Amygdala (tissue), 56 donors: Measurements from ENCODE around the gene TKFC.
A peak's percentile ranks its signal among the peaks of the same experiment; 100 is the strongest.
"Not testable (repeated sequence)": the region's sequence is repeated elsewhere in the genome, so short reads cannot be mapped to it uniquely, and the experiment has no call there.

Experiments used
- DNase-seq, 56 donors: peaks; one replicate each; lab custom pipeline; 2025; lab: John Stamatoyannopoulos, UW

TKFC gene

GRCh38 chr11:61362542-61362875 is 29.5 kb downstream of the TKFC start:
- DNase-seq, result peak in 2 of 56 donors; percentile 59 to 64

- DNase-seq, result no peak
Observed at GRCh38 chr11:61364012-61364675, 31.1 kb downstream of the TKFC start.

GRCh38 chr11:61367406-61367805 is 34.4 kb downstream of the TKFC start:
- no peak for DNase-seq

GRCh38 chr11:61368646-61369045 is 35.6 kb downstream of the TKFC start:
- no peak for DNase-seq

- DNase-seq, result peak in 2 of 56 donors; percentile 13 to 19
Observed at GRCh38 chr11:61369372-61370348, 36.6 kb downstream of the TKFC start.

GRCh38 chr11:61370349-61371005 is 37.4 kb downstream of the TKFC start:
- no peak for DNase-seq

- no peak for DNase-seq
Observed at GRCh38 chr11:61372659-61373420, 39.8 kb downstream of the TKFC start.

GRCh38 chr11:61375761-61376108 is 42.7 kb downstream of the TKFC start:
- DNase-seq, result no peak

- no peak for DNase-seq
Observed at GRCh38 chr11:61377461-61378160, 44.6 kb downstream of the TKFC start.

GRCh38 chr11:61378713-61379313 is 45.8 kb downstream of the TKFC start:
- DNase-seq, result no peak

GRCh38 chr11:61380884-61381283 is 47.9 kb downstream of the TKFC start:
- no peak for DNase-seq

GRCh38 chr11:61383859-61384258 is 50.8 kb downstream of the TKFC start:
- DNase-seq, result not testable (repeated sequence)

GRCh38 chr11:61384271-61385242 is 51.5 kb downstream of the TKFC start:
- DNase-seq, result no peak

- DNase-seq, result no peak
Observed at GRCh38 chr11:61390161-61390560, 57.1 kb downstream of the TKFC start.

GRCh38 chr11:61392981-61393595 is 60.1 kb downstream of the TKFC start:
- DNase-seq, result peak in 1 of 56 donors; percentile 44
